Activated B cell treated with CpG ODN at 0.5 μM for 24 hours (primary cell): ENCODE measurements around the gene DENND1C. TPM values are rescaled to one million over a fixed set of nuclear protein-coding genes. Genes with fewer than 3 reads are reported as not detected.

Experiments
- ATAC-seq: fragments of 200-7000 bp; cut with Tn5 transposase; one replicate; pipeline ENCODE4 v1.10.0; 2021; ENCODE audit warnings: low read depth, mild to moderate bottlenecking, moderate library complexity
- CTCF ChIA-PET: fragments of 350-600 bp; sonication (Branson Sonifier 250); formaldehyde crosslinking; loops from one replicate; lab custom pipeline; 2021; ENCODE audit warnings: antibody characterized with exemption; lab: Charles Lee
- POLR2A ChIA-PET: fragments of 350-600 bp; sonication (Branson Sonifier 250); formaldehyde crosslinking; loops from one replicate; lab custom pipeline; 2021; ENCODE audit warnings: antibody characterized with exemption; lab: Charles Lee
- DNase-seq: peaks from one replicate; pipeline ENCODE4 v3.0.0; 2022
- H3K27ac Mint-ChIP-seq: one replicate; pipeline ENCODE4 v1.8.0; 2020; ENCODE audit warnings: mixed read lengths
- H3K27me3 Mint-ChIP-seq: one replicate; pipeline ENCODE4 v1.8.0; 2021; ENCODE audit warnings: mixed read lengths
- H3K36me3 Mint-ChIP-seq: one replicate; pipeline ENCODE4 v1.8.0; 2021; ENCODE audit warnings: low read depth, mixed read lengths
- H3K4me1 Mint-ChIP-seq: one replicate; pipeline ENCODE4 v1.8.0; 2021; ENCODE audit warnings: mixed read lengths
- H3K4me3 Mint-ChIP-seq: one replicate; pipeline ENCODE4 v1.8.0; 2020; ENCODE audit warnings: mild to moderate bottlenecking, mixed read lengths
- H3K9me3 Mint-ChIP-seq: one replicate; pipeline ENCODE4 v1.8.0; 2020; ENCODE audit warnings: mixed read lengths
- CTCF ChIP-seq: fragments of 200-600 bp; IDR thresholded peaks from one replicate; pipeline ENCODE4 v1.8.0; 2022; ENCODE audit warnings: antibody characterized with exemption, mild to moderate bottlenecking
- intact Hi-C: fragments of 100-400 bp; cut with micrococcal nuclease; formaldehyde crosslinking; loops from one replicate; pipeline ENCODE4 v1.15.1; 2024
- total RNA-seq: library from RNA; stranded (reverse); gene quantifications from 2 replicates; pipeline ENCODE4 v1.2.3, GENCODE V29; 2022

DENND1C gene
- total RNA-seq, 1 donor from 2014 or later: 95.1 TPM

- ATAC-seq (no peak), DNase-seq (no peak)
- Mint-ChIP-seq H3K27ac (peak overlapping the region; percentile 89), H3K4me3 (peak overlapping the region; percentile 91), H3K9me3 (no peaks in the 10 kb centered on the region), H3K27me3 (no peaks in the 10 kb centered on the region), H3K36me3 (peaks cover 17% of the 10 kb centered on the region), H3K4me1 (peaks cover 29% of the 10 kb centered on the region)
- TF ChIP-seq CTCF: no peak
- intact Hi-C loops: no loop called here
- CTCF ChIA-PET: no interaction called here
- POLR2A ChIA-PET: interaction anchor here (1.5 to 1.7 kb wide), 2 partner anchors 8 to 13 kb away, joined by 4 to 6 read pairs; no protein-coding TSS in a partner anchor
Observed at GRCh38 chr19:6479836-6480398, 1.7 kb downstream of the DENND1C start.

- no peaks in the 10 kb centered on the region for H3K27me3 Mint-ChIP-seq
- POLR2A ChIA-PET: interaction anchor here (1.1 kb wide), 1 partner anchor 20 kb away, joined by 5 read pairs; the partner anchor contains the start of gene SLC25A23
- TF ChIP-seq CTCF: no peak
- peaks cover 26% of the 10 kb centered on the region for H3K36me3 Mint-ChIP-seq
- no peaks in the 10 kb centered on the region for H3K9me3 Mint-ChIP-seq
- no peak for DNase-seq
- ATAC-seq: no peak
- no peak overlapping the region for H3K4me3 Mint-ChIP-seq
- intact Hi-C loops: no loop called here
- H3K27ac Mint-ChIP-seq: no peak overlapping the region
- peaks cover 29% of the 10 kb centered on the region for H3K4me1 Mint-ChIP-seq
- CTCF ChIA-PET: no interaction called here
Observed at GRCh38 chr19:6478815-6479214, 2.8 kb downstream of the DENND1C start.

GRCh38 chr19:6476896-6477431 is 4.6 kb downstream of the DENND1C start:
- POLR2A ChIA-PET: interaction anchor here (0.7 to 1.0 kb wide), 2 partner anchors 14 to 201 kb away, joined by 3 to 4 read pairs; no protein-coding TSS in a partner anchor
- no peak overlapping the region for H3K27ac Mint-ChIP-seq
- peaks cover 30% of the 10 kb centered on the region for H3K36me3 Mint-ChIP-seq
- H3K4me3 Mint-ChIP-seq: no peak overlapping the region
- H3K4me1 Mint-ChIP-seq: peaks cover 21% of the 10 kb centered on the region
- H3K9me3 Mint-ChIP-seq: no peaks in the 10 kb centered on the region
- ATAC-seq: no peak
- CTCF ChIA-PET: no interaction called here
- intact Hi-C loops: no loop called here
- no peak for TF ChIP-seq CTCF
- no peaks in the 10 kb centered on the region for H3K27me3 Mint-ChIP-seq
- no peak for DNase-seq

GRCh38 chr19:6476155-6476895 is 5.3 kb downstream of the DENND1C start:
- POLR2A ChIA-PET: interaction anchor here (1.0 kb wide), 1 partner anchor 14 kb away, joined by 3 read pairs; no protein-coding TSS in a partner anchor
- Mint-ChIP-seq H3K36me3 (peaks cover 35% of the 10 kb centered on the region), H3K4me1 (peaks cover 15% of the 10 kb centered on the region), H3K27me3 (no peaks in the 10 kb centered on the region), H3K4me3 (no peak overlapping the region), H3K27ac (no peak overlapping the region), H3K9me3 (no peaks in the 10 kb centered on the region)
- no peak for TF ChIP-seq CTCF
- CTCF ChIA-PET: no interaction called here
- peak; percentile 33 for DNase-seq
- intact Hi-C loops: no loop called here
- peak; percentile 87 for ATAC-seq
